ENCODE data around the gene ZNF45. TPM values are rescaled to one million over a fixed set of nuclear protein-coding genes. Genes with fewer than 3 reads are reported as not detected.

ZNF45 gene
- 10 to 100 TPM; 17.4 to 19.7 (median 18.3) TPM for total RNA-seq

- peak in 1 of 2 donors; percentile 49 for TF ChIP-seq POLR2A (IDR thresholded peaks at IDR 0.05)
- no peak for TF ChIP-seq CTCF (IDR thresholded peaks at IDR 0.05)
- Histone ChIP-seq H3K4me1 (peaks cover 8 to 15% of the 10 kb centered on the region in 2 donors), H3K4me3 (replicated peaks in 1 of 3) (peak within 1 kb of the TSS; percentile 17 to 44 (median 32)), H3K27me3 (no peaks in the 10 kb centered on the region), H3K36me3 (peaks cover 17 to 23% of the 10 kb centered on the region in 2 donors), H3K9me3 (no peaks in the 10 kb centered on the region), H3K27ac (peak within 1 kb of the TSS; percentile 40 to 81 (median 69))
- DNase-seq = peak; percentile 87 to 89
- 0 to 1% methylated on average over 36 of the region's 42 CpGs for WGBS, 2 donors
- intact Hi-C loops (cut with DNase I) = no loop called here
Observed at GRCh38 chr19:43934985-43935708, at the start of gene ZNF45. ZNF45 (minus strand) TSS chr19:43935282; CDS start chr19:43922185, 13,097 bp downstream.

- WGBS, 2 donors = 2 to 6% methylated on average over 7 to 14 of the region's 14 CpGs
Observed at GRCh38 chr19:43984687-43985000, 49.6 kb upstream of the ZNF45 start.

GRCh38 chr19:43983912-43984686 lies 49.0 kb upstream of the ZNF45 start, which contains the start of gene ZNF155:
ZNF155 (plus strand) TSS chr19:43984188; CDS start chr19:43988544, 4,356 bp downstream.
- H3K4me1 ChIP-seq = peaks cover 5 to 6% of the 10 kb centered on the region in 2 donors
- peak in 1 of 2 donors; percentile 26 for TF ChIP-seq POLR2A (IDR thresholded peaks at IDR 0.05)
- no peak for TF ChIP-seq CTCF (IDR thresholded peaks at IDR 0.05)
- intact Hi-C loops (cut with DNase I) = loop anchor here (10.0 kb wide), 1 partner anchor 111 kb away; the partner anchor contains the start of gene ZNF224
- H3K36me3 ChIP-seq = peaks cover 3 to 5% of the 10 kb centered on the region in 2 donors
- H3K27me3 ChIP-seq = no peaks in the 10 kb centered on the region
- H3K27ac ChIP-seq = peak within 1 kb of the TSS; percentile 8 to 59 (median 52)
- H3K4me3 ChIP-seq (replicated peaks in 1 of 3) = peak within 1 kb of the TSS; percentile 24 to 84 (median 61)
- DNase-seq = peak; percentile 93 to 94
- H3K9me3 ChIP-seq = no peaks in the 10 kb centered on the region
- 1% methylated on average over 38 to 40 of the region's 40 CpGs for WGBS, 2 donors

More at GRCh38 chr19:43984687-43985000, 49.6 kb upstream of the ZNF45 start:
- H3K9me3 ChIP-seq = no peaks in the 10 kb centered on the region
- peak overlapping the region in 2 of 3 donors; percentile 61 to 84 for H3K4me3 ChIP-seq (replicated peaks in 1 of 3)
- peaks cover 6 to 10% of the 10 kb centered on the region in 2 donors for H3K36me3 ChIP-seq
- peak; percentile 5 to 6 for DNase-seq
- H3K4me1 ChIP-seq = peaks cover 5 to 6% of the 10 kb centered on the region in 2 donors
- TF ChIP-seq POLR2A (IDR thresholded peaks at IDR 0.05) = no peak
- TF ChIP-seq CTCF (IDR thresholded peaks at IDR 0.05) = no peak
- intact Hi-C loops (cut with DNase I) = loop anchor here (10.0 kb wide), 1 partner anchor 110 kb away; the partner anchor contains the start of gene ZNF224
- H3K27ac ChIP-seq = peak overlapping the region in 1 of 3 donors; percentile 59
- H3K27me3 ChIP-seq = no peaks in the 10 kb centered on the region

GRCh38 chr19:43983544-43983911 lies 48.4 kb upstream of the ZNF45 start:
- H3K27ac ChIP-seq = no peak overlapping the region
- intact Hi-C loops (cut with DNase I) = loop anchor here (10.0 kb wide), 1 partner anchor 111 kb away; the partner anchor contains the start of gene ZNF224
- no peak overlapping the region for H3K4me3 ChIP-seq (replicated peaks in 1 of 3)
- 79 to 81% methylated on average over 2 of the region's 2 CpGs for WGBS, 2 donors
- TF ChIP-seq CTCF (IDR thresholded peaks at IDR 0.05) (no peak), POLR2A (IDR thresholded peaks at IDR 0.05) (no peak)
- peaks cover 5 to 6% of the 10 kb centered on the region in 2 donors for H3K4me1 ChIP-seq
- H3K9me3 ChIP-seq = no peaks in the 10 kb centered on the region
- no peaks in the 10 kb centered on the region for H3K36me3 ChIP-seq
- H3K27me3 ChIP-seq = no peaks in the 10 kb centered on the region
- no peak for DNase-seq
